Prostate gland (tissue), 2 donors: Measurements from ENCODE around the gene PDXK.

ENCODE experiments used
- POLR2A ChIP-seq: fragments of 450-650 bp; IDR thresholded peaks from one replicate; pipeline ENCODE4 v1.6.1; 2016; ENCODE audit warnings: antibody characterized with exemption, mild to moderate bottlenecking
- TF ChIP-seq, protein P1 (sequence below), 4 experiments: fragments of 200-600 bp in 2 of 4; fragments of 450-650 bp in 2 of 4; sonication (generic) in 2 of 4; IDR thresholded peaks; 1 replicate in 3 of 4; 2 replicates in 1 of 4; pipeline ENCODE4 v1.5.1; 2016 to 2019; ENCODE audit warnings: antibody characterized with exemption in 4 of 4, mild to moderate bottlenecking in 2 of 4, moderate library complexity in 2 of 4

DNA sequence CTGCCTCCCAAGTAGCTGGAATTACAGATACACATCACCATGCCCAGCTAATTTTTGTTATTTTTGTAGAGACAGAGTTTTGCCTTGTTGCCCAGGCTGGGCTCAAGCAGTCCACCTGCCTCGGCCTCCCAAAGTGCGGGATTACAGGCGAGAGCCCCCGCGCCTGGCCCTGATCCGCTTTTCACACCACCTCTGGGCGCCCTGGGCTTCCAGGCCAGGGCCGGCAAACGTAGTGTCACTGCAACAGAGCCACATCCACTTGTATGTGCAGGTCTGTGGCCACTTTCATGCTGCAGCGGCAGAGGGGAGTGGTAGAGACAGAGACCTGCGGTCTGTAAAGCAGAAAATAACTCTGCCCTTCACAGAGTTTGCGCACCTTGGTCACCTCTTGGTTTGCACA is 30.0 kb upstream of the PDXK start:
- no peak for TF ChIP-seq POLR2A
- TF ChIP-seq, protein P1, sequence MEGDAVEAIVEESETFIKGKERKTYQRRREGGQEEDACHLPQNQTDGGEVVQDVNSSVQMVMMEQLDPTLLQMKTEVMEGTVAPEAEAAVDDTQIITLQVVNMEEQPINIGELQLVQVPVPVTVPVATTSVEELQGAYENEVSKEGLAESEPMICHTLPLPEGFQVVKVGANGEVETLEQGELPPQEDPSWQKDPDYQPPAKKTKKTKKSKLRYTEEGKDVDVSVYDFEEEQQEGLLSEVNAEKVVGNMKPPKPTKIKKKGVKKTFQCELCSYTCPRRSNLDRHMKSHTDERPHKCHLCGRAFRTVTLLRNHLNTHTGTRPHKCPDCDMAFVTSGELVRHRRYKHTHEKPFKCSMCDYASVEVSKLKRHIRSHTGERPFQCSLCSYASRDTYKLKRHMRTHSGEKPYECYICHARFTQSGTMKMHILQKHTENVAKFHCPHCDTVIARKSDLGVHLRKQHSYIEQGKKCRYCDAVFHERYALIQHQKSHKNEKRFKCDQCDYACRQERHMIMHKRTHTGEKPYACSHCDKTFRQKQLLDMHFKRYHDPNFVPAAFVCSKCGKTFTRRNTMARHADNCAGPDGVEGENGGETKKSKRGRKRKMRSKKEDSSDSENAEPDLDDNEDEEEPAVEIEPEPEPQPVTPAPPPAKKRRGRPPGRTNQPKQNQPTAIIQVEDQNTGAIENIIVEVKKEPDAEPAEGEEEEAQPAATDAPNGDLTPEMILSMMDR (IDR thresholded peaks at IDR 0.05), result no peak
